ENCODE data around the gene NDRG4. TPM values are rescaled to one million over a fixed set of nuclear protein-coding genes. Genes with fewer than 3 reads are reported as not detected.

Gene NDRG4
- total RNA-seq, 1 experiment from 2014 or later, result 8.6 TPM

DNA sequence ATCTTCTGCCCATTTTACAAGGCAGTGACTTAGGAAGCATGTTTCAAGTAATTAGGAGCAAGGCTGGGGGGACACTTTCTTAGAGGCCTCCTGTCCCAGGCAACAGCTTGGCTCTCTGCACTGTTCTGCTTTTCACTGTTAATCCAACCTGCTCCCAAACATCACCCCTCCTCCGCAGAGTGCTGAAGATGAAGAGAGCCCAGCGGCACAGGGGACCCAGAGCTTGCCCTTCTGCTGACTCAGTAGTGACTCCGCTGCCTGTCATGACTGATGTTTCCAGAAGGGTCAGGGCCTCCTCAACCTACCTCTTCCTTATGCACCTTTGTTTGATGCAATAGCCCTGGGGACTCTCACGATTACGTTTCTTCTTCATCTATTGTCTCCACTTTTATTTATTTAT is 38.9 kb upstream of the NDRG4 start:
- H2AFZ ChIP-seq (ENCODE audit: low read depth, low read length, poor library complexity, severe bottlenecking), result no peak overlapping the region
- H3K79me2 ChIP-seq (ENCODE audit: insufficient read depth, low read length), result no peaks in the 10 kb centered on the region
- peak overlapping the region; percentile 51 for H3K4me2 ChIP-seq (ENCODE audit: low read length)
- peak; percentile 62 for ATAC-seq
- ChIA-PET POLR2A (interaction anchor here (1.2 kb wide), 1 partner anchor 69 kb away, joined by 4 read pairs; the partner anchor contains the start of gene GINS3), RAD21 (ENCODE audit: low non-redundant PET in 1 of 2, low total read pairs in 2 of 2, uncharacterized antibody in 2 of 2, unreplicated experiment in 2 of 2) (no interaction called here), CTCF (no interaction called here)
- BruUV-seq (replicated peaks), result no TSS peak
- TF ChIP-seq YY1 (IDR thresholded peaks at IDR 0.05; ENCODE audit: extremely low read depth, insufficient replicate concordance, low read depth, low read length) (no peak), FOSL1 (IDR thresholded peaks at IDR 0.05; ENCODE audit: low read depth) (peak; percentile 57)
- no peaks in the 10 kb centered on the region for H3K9me3 ChIP-seq (ENCODE audit: control insufficient read depth in 1 of 2, insufficient read depth in 1 of 2, low read depth in 1 of 2, low read length in 2 of 2)
- H4K20me1 ChIP-seq (ENCODE audit: insufficient read depth), result no peaks in the 10 kb centered on the region
- no peaks in the 10 kb centered on the region for H3K9me2 ChIP-seq (ENCODE audit: insufficient read depth)
- no peak overlapping the region for H3K9ac ChIP-seq (ENCODE audit: low read length)
- no peak overlapping the region for H3K27ac ChIP-seq (ENCODE audit: low read depth, low read length)
- H3K36me3 ChIP-seq (ENCODE audit: control insufficient read depth in 1 of 2, insufficient read depth in 2 of 2, low read length in 2 of 2), result no peaks in the 10 kb centered on the region
- H3K27me3 ChIP-seq (ENCODE audit: insufficient read depth, low read length), result no peaks in the 10 kb centered on the region
- peaks cover 12 to 41% of the 10 kb centered on the region in 2 experiments for H3K4me1 ChIP-seq (ENCODE audit: control insufficient read depth in 1 of 2, insufficient read depth in 2 of 2, low read length in 2 of 2)
- intact Hi-C loops (cut with micrococcal nuclease), result no loop called here
- H3K4me3 ChIP-seq (replicated peaks in 1 of 2; ENCODE audit: low read depth in 1 of 2, low read length in 2 of 2), result no peak overlapping the region
- DNase-seq (ENCODE audit: low read depth, low spot score), result peak; percentile 27

GRCh38 chr16:58461640-58462039 is 38.3 kb upstream of the NDRG4 start:
- no peak for TF ChIP-seq RAD21 (IDR thresholded peaks at IDR 0.05; ENCODE audit: low read depth)
- TF ChIP-seq CTCF (IDR thresholded peaks at IDR 0.05 in 2 of 3, conservative IDR thresholded peaks at IDR 0.05 in 1 of 3; ENCODE audit: borderline replicate concordance in 1 of 3, insufficient read depth in 1 of 3, low read depth in 2 of 3, low read length in 2 of 3), result no peak
- no peak for TF ChIP-seq EZH2 (IDR thresholded peaks at IDR 0.05)
- no peak for TF ChIP-seq EZH2phosphoT487 (IDR thresholded peaks at IDR 0.05; ENCODE audit: borderline replicate concordance)
- TF ChIP-seq MAX (IDR thresholded peaks at IDR 0.05), result no peak
- TF ChIP-seq CEBPB (IDR thresholded peaks at IDR 0.05; ENCODE audit: low read depth), result no peak
- TF ChIP-seq TCF7L2 (IDR thresholded peaks at IDR 0.05; ENCODE audit: borderline replicate concordance, extremely low read depth, insufficient read depth, insufficient read length), result no peak
- no TSS peak for BruUV-seq (replicated peaks)
- ATAC-seq (peak; percentile 25; the same call in 1 of the 2 replicates), DNase-seq (ENCODE audit: low read depth, low spot score) (no peak)
- no peaks in the 10 kb centered on the region for H3K27me3 ChIP-seq (ENCODE audit: insufficient read depth, low read length)
- H4K20me1 ChIP-seq (ENCODE audit: insufficient read depth), result no peaks in the 10 kb centered on the region
- peak overlapping the region; percentile 51 for H3K4me2 ChIP-seq (ENCODE audit: low read length)
- no peak overlapping the region for H3K27ac ChIP-seq (ENCODE audit: low read depth, low read length)
- intact Hi-C loops (cut with micrococcal nuclease), result no loop called here
- H3K36me3 ChIP-seq (ENCODE audit: control insufficient read depth in 1 of 2, insufficient read depth in 2 of 2, low read length in 2 of 2), result no peaks in the 10 kb centered on the region
- peaks cover 12 to 41% of the 10 kb centered on the region in 2 experiments for H3K4me1 ChIP-seq (ENCODE audit: control insufficient read depth in 1 of 2, insufficient read depth in 2 of 2, low read length in 2 of 2)
- H3K9me3 ChIP-seq (ENCODE audit: control insufficient read depth in 1 of 2, insufficient read depth in 1 of 2, low read depth in 1 of 2, low read length in 2 of 2), result no peaks in the 10 kb centered on the region
- H3K79me2 ChIP-seq (ENCODE audit: insufficient read depth, low read length), result no peaks in the 10 kb centered on the region
- no peak overlapping the region; a peak in 1 of 4 replicates for H3K4me3 ChIP-seq (replicated peaks in 1 of 2; ENCODE audit: low read depth in 1 of 2, low read length in 2 of 2)
- CTCF ChIA-PET, result no interaction called here
- no peak overlapping the region for H3K9ac ChIP-seq (ENCODE audit: low read length)
- no peaks in the 10 kb centered on the region for H3K9me2 ChIP-seq (ENCODE audit: insufficient read depth)
- RAD21 ChIA-PET (ENCODE audit: low non-redundant PET in 1 of 2, low total read pairs in 2 of 2, uncharacterized antibody in 2 of 2, unreplicated experiment in 2 of 2), result no interaction called here
- POLR2A ChIA-PET, result interaction anchor here (1.2 kb wide), 1 partner anchor 70 kb away, joined by 4 read pairs; the partner anchor contains the start of gene GINS3
- H2AFZ ChIP-seq (ENCODE audit: low read depth, low read length, poor library complexity, severe bottlenecking), result no peak overlapping the region

Measured in HCT116 (cell line).